Stimulated activated CD4-positive, alpha-beta T cell treated with anti-CD3 and anti-CD28 coated beads, TNF-alpha, amount 100 ng/mL, for 24 hours (primary cell): ENCODE results near the gene MYO5B.
"Not testable (repeated sequence)": the region's sequence is repeated elsewhere in the genome, so short reads cannot be mapped to it uniquely, and the experiment has no call there.

ENCODE experiments used
- DNase-seq, 3 experiments: peaks; one replicate each; pipeline ENCODE4 v3.0.0-alpha.2; 2020; ENCODE audit warnings: low read depth in 3 of 3

Gene MYO5B

DNA sequence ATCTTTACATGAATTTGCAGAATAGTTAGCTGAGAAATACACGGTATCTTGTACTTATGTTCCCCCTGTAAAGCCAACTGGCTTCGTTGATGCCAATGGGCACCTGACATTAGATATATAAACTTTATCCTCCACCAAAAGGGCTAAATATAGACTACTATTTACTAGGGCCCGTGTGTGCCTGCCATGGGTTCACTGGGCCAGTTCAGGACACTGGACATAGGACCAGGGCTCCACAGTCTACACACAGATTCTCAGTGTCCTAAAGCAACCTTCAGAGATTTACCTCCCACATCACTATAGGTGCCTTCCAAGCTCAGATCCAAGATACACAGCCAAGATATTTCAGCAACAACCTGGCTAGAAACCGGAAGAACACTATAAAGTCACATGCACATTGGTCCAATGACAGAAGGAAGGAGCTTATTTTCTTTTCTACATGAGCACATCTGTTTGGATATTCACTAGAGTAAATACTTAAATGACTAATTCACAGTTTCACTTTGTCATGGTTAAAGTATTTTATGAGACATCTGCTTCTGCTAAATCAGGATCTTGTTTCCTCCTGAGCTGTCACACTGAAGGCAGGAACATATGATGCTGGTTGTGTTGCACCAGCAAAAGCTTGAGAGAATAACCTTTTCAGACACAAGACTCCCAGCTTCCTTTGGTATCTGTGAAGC lies 95.1 kb downstream of the MYO5B start:
- DNase-seq = no peak

DNA sequence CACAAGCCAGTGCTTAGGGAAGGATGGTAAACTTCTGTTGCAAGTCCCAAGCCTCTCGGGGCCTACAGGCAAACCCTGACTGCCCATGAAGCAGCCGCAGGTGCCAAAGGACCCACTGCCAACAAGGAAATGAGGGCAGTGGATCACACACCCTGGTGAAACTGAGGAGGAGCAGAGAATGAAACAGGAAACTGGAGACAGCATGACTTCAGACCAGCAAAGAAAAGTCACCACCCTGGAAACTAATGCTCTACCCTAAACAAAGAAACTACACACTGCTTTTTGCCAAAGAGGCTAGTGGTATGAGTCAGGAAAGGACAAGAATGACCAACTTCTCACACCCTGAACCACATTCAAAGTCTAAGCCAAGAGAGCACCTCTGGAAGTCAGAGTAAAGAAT lies 97.2 kb downstream of the MYO5B start:
- no peak for DNase-seq

DNA sequence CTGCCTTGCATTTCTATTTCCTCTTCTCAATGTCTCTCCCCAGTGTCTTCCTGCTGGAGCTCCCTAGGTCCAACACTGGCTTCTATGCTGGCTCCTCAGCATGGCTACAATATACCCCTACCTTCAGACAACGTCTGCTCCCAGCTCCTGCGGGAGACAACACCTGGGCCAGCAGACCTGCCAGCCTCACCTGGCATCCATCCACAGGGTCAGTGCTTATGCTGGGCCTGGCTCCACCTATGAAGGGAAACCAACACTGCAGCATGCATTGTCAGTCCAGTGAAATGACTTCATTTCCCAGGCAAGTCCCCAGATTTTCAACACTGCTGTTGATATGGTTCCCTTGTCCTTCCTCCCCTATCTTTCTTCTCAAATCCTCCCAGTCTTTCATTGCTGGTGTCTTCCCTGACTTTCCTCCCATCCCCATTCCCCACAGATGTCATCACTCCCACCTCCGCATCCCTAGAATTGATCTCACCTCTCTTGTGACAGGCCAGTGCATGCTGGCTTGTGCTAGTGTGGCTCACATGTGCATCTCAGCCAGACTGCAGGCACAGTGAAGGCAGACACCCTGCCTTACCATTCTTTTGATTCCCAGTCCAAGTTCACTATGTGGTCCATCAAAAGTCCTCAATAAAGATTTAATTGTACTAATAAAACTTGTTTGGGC lies 98.0 kb downstream of the MYO5B start:
- no peak for DNase-seq

DNA sequence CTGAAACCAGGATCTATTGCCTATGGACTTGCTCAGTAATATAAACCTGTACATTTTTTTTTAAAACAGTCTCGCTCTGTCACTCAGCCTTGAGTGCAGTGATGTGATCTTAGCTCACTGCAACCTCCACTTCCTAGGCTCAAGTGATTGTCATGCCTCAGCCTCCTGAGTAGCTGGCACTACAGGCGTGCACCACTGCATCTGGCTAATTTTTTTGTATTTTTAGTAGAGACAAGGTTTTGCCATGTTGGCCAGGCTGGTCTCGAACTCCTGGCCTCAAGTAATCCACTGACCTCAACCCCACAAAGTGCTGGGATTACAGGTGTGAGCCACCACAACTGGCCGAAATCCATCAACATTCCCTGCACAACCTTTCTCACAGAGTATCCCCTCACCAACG lies 100.2 kb downstream of the MYO5B start:
- DNase-seq = not testable (repeated sequence)

GRCh38 chr18:50094221-50094773 lies 100.7 kb downstream of the MYO5B start:
- DNase-seq = no peak

DNA sequence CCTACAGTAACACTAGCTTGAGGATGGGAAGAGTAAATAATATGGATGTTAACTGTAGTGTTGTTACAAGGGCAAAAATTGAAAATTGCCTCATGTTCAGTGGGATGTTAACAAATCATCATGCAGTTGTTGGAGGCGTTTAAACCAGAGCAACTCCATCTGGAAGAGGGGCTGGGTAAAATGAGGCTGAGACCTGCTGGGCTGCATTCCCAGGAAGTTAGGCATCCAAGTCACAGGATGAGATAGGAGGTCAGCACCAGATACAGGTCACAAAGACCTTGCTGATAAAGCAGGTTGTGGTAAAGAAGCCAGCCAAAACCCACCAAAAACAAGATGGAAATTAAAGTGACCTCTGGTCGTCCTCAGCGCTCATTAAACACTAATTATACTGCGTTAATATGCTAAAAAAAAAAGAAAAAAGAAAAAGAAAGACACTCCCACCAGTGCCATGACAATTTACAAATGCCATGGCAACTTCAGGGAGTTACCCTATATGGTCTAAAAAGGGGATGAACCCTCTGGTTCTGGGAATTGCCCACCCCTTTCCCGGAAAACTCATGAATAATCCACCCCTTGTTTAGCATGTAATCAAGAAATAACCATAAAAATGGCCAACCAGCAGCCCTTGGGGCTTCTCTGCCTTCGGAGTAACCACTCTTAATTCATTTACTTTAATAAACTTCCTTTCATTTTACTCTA lies 101.4 kb downstream of the MYO5B start:
- DNase-seq = no peak

GRCh38 chr18:50092245-50092805 lies 102.6 kb downstream of the MYO5B start:
- DNase-seq = no peak

DNA sequence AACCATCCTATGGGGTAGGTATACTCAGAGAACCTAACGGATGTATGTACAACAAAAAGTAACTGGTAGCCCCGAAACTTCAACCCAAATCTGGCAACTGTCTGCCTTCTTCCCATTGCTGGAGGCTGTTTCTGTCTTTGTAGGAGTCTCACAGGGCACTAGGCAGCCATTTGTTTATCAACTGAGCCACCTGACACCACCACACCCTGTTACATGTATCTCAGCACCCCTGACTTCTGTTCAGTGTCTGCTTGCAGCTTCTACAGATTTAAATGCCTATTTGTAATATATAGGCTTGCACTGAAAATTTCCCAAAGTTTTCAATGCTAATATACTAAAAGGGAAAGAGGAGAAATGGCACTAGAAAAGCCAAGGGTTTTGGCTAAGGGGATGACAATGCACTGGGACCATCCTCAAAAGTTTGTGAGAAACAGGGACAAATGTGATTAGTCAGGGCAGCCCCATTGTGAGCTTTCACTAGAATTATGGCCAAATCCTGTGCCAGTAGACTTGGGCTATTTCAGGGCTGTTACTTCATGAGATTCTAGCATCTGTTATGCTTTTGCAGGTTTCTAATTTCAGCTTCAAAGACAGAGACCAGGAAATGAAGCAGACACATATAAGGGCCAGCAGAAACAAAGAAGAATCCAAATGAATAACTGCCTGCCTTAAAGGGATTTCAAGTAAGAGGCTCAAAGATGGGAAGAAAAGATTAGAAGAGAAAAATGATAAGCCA lies 103.3 kb downstream of the MYO5B start:
- DNase-seq = no peak

DNA sequence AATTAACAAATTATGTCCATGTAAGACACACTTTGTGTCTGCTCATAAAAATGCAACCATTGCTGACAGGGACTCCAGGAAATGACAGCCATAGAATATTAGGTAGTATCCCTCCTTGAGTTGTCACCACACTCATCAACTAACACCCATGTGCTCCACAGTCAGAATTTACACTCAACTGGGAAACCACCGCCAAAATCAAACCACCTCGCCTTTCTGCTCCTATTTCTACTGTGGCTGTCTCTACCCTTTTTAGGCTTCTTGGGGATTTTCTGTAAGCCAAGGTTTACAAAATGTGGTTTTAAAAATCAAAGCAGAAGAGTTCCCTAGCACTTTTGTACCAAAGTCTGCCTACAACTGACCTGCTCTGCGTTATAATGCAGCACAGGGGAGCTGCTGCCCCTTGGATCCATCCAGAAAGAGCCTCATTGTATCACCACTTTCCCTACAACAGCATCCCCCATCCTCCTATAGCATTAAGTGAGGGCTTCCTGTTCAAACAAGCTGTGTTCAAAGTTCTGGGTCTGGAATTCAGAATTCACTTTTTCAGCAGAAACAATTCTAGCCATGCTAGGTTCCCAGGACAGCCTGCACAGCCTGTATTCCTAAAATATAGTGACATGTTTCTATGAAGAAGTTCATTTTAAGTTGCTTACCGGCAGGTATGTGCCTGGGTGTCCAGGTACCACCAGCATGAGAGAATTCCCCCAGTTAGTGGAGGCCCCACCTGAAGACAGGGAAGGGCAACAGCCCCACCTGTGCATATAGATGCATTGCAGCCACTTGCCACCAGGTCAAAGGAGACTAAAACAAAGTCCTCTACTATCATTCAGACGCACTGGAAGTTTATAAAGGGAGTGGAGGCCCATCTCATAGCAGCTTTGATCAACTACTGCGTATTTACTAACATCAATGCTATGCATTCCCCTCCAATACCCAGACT lies 104.3 kb downstream of the MYO5B start:
- DNase-seq = no peak

DNA sequence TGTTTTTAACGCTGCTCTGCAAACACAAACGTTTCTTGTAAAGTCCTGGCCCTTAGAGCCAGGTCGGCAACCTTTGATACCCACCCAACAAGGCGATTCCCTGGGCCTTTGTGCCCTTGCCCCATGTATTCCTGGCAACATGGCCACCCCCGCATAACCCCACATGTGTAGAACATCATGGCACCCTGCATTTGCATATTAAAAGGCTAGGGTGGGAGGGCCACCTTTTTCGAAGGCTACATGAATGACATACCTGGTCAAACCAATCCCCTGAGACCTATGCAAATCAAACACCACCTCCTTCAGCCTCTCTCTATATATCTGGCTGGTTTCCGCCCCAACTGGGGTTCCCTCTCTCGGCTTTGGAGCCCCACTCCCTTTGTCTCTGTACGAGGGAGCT lies 105.2 kb downstream of the MYO5B start:
- DNase-seq = no peak

- no peak for DNase-seq
Measured at GRCh38 chr18:50083708-50084107, 111.2 kb downstream of the MYO5B start.

DNA sequence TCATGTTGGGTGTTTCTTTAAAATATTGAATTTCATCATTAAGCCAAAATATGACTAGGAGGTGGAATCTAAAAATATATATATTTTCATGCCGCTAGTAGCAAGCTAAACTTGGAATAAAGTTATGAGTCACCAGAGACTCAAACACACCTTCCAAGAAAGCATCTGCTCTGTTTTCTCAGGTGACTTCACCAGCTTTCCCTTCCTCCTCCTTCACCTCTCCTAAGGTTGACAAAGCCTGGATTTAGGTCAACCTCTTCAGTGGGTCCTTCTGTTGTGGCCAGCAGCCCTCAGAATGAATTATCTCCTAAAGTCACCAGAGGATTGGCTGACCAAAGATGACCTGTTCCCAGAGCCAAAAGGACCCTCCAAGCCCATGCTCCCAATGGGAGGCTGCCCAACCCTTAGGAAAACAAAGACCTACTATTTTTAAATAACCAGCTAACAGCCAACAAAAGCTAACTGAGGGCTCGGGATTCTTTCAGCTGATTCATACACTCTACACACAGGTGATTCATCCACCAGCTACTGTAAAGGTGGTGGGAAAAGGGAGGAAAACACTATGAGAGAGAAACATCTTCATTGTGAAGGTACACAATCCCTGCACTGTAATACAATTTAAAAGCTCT lies 113.9 kb downstream of the MYO5B start:
- no peak for DNase-seq

DNA sequence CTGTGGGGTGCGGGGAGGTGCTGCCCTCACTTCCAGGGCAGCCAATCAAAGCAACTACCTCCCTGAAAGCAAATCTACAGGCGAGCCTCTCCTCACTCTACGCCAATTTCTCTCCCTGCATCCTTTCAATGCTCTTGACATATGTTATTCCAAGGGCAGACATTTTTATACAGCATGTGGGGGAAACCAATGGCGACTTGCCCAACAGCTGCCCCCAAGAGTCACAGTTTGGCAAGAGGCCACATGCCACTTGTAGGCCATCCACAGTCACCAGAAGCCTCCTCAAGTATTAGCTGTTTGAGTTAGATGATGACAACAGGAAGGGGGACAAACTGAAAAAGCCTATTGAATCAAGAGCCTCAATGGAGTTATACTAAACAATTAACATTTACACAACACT lies 114.6 kb downstream of the MYO5B start:
- DNase-seq = no peak

- DNase-seq = no peak
Measured at GRCh38 chr18:50079571-50080295, 115.2 kb downstream of the MYO5B start.

- DNase-seq = no peak
Measured at GRCh38 chr18:50076277-50076676, 118.7 kb downstream of the MYO5B start.

DNA sequence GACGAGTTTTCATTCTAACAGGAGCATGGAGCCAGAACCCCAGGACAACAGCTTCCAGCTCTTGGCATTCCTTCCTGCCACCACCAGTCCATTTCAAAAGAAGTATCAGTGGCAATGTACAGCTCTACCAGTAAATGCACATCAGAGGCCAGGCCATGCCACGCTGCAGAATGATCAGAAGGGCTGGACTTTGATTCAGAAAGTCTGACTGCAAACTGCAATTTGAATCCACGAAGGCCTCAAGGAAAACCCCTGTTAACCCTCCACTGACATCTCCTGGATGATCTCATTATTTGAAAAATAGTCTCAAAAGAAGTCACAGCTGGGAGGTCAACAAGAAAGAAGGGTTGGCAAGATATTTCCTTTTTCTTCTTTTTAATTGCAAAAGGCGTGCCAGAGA lies 119.2 kb downstream of the MYO5B start:
- DNase-seq = no peak

DNA sequence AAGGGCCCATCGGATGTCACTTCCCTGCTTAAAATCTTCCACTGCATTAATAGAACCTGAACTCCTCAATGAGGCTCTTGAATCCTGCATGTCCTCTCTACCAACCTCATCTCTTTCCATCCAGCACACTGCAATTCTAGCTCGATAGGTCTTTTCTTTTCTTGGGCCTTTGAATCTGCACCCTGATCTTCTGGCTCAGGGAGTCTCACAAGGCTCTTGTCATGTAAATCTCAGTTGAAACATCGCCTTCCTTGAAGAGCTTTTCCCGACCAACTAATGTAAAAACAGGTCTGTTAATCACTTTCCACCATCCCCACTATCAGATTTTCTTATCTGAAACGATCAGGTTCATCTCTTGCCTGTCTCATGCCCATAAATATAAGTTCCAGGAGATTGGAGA lies 120.5 kb downstream of the MYO5B start:
- DNase-seq = no peak

GRCh38 chr18:50073319-50073718 lies 121.6 kb downstream of the MYO5B start:
- DNase-seq = no peak

DNA sequence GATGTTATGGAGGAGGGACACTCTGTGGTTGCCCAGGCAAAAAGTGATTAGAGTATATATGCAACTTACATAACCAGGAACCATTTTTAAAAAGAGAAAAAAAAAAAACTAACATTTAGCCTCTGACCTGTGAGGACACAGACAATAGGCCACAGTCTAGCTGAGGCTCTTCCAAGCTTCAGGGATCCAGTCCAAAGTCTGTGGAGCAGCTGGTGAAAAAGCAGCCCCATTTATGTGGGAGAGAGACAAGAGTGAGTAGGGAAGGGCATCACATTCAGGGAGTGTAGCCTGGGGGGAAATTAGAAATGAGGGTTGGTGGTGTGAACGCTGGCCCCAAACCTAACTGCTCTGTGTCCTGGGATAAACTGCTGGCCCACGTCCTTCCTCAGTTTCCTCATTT lies 122.8 kb downstream of the MYO5B start:
- no peak for DNase-seq
